SIG-M5 (cell line): ENCODE measurements around the gene MEGF8.

Source experiments
- DNase-seq: peaks from one replicate; lab custom pipeline; 2025; lab: John Stamatoyannopoulos, UW

Gene MEGF8

DNA sequence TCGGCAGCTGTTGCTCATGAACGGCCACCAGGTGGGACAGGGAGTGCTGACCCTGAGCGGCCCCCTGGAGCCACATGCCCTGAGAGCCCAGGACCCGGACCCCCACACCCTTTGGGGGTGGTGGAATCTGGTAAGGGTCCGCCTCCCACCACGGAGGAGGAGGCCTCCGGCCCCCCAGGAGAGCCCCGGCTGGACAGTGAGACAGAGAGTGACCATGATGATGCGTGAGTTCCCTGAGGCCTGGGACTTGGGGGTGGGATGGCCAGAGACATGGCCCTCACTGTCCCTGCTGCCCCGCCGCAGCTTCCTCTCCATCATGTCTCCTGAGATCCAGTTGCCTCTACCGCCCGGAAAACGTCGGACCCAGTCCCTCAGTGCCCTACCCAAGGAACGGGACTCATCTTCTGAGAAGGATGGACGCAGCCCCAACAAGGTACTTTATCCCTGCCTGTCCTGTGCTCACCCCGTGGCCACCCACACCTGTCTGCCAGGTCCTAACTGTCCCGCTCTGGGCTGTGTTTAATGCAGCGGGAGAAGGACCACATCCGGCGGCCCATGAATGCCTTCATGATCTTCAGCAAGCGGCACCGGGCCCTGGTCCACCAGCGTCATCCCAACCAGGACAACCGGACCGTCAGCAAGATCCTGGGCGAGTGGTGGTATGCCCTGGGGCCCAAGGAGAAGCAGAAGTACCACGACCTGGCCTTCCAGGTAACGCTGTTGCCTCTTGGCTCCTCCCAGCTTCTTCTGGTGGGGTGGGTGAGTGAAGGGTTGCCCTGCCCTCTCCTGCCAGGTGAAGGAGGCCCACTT is 38.2 kb upstream of the MEGF8 start:
- DNase-seq = no peak

GRCh38 chr19:42287827-42288107 is 37.7 kb upstream of the MEGF8 start:
- DNase-seq = no peak

DNA sequence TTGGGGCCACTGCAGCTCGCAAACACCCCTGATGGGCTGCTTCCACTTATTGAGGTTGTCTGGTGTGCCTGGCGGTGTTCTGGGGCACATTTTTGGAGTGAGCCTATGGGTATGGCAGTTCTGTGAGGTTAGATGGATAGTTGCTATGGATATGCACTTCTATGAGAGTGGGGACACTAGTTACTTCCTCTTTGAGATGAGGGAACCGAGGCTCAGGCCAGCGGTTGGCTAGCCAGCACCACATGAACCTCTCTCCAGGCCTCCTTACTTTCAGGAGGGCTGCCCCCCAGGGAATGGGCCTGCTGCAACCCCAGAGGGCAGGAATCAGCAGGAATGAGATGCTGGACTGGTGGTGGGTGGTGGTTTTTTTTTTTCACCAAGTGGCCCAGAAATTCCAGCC is 37.0 kb upstream of the MEGF8 start:
- no peak for DNase-seq

DNA sequence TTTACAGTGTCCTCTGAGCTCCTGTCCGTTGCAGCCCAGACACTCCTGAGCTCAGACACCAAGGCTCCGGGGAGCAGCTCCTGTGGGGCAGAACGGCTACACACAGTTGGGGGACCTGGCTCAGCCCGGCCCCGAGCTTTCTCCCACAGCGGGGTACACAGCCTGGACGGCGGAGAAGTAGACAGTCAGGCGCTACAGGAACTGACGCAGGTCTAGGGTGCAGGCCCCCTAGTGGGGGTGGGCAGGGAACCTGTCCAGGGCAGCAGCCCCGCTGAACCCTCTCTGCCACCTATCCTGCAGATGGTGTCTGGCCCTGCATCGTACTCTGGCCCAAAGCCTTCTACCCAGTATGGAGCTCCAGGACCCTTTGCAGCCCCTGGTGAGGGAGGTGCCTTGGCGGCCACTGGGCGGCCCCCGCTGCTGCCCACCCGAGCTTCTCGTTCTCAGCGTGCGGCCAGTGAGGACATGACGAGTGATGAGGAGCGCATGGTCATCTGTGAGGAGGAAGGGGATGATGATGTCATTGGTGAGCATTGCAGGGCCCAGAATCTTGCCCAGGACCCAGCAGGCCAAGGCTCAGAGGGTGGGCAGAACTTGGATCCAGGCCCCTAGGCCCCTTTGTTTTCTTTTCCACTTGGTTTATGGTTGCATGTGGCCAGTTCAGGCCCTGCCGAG is 36.4 kb upstream of the MEGF8 start:
- DNase-seq = no peak

DNA sequence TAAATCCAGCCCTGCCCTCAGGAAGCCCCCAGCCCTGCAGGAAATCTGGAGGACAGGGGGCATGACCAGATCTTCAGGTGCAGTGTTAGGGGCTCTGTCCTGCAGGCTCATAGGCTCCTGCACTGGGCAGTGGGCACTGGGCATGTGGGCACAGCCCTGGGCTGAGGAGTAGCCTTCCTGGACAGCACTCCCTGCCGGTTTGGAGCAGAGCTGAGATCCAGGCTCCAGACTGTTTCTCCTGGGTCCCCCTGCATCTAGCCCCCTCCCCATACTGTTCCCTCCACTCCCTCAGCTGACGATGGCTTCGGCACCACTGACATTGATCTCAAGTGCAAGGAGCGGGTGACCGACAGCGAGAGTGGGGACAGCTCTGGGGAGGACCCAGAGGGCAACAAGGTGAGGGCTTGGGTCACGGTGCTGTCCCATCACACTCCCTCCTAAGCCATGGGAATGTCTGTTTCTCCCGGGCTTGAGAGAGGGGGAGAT is 35.8 kb upstream of the MEGF8 start:
- DNase-seq = no peak

GRCh38 chr19:42290136-42290522 is 35.3 kb upstream of the MEGF8 start:
- no peak for DNase-seq

DNA sequence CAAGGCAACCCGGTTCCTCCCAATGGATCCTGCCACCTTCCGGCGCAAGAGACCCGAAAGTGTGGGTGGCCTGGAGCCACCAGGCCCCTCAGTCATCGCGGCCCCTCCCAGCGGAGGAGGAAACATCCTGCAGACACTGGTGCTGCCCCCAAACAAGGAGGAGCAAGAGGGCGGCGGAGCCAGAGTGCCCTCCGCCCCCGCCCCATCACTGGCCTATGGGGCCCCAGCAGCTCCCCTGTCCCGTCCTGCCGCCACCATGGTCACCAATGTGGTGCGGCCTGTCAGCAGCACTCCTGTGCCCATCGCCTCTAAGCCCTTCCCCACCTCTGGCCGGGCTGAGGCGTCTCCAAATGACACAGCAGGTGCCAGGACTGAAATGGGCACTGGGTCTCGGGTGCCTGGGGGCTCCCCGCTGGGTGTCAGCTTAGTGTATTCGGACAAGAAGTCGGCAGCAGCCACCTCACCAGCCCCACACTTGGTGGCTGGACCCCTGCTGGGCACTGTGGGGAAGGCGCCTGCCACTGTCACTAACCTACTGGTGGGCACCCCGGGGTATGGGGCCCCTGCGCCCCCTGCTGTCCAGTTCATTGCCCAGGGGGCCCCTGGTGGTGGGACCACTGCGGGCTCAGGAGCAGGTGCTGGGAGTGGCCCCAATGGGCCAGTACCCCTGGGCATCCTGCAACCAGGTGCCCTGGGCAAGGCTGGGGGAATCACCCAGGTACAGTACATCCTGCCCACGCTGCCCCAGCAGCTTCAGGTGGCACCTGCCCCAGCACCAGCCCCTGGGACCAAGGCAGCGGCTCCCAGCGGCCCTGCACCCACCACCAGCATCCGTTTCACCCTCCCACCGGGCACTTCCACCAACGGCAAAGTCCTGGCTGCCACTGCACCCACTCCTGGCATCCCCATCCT is 34.7 kb upstream of the MEGF8 start:
- DNase-seq = no peak

DNA sequence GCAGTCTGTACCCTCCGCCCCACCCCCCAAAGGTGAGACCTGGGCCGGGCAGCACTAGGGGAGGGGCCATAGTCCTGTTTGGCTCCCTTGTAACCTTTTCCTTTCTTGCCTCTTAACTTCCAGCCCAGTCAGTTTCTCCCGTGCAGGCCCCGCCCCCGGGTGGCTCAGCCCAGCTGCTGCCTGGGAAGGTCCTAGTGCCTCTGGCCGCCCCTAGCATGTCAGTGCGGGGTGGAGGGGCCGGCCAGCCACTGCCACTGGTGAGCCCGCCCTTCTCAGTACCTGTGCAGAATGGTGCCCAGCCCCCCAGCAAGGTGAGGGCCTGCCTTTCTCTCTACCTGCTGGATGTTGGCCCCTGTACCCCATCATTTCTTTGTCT is 34.0 kb upstream of the MEGF8 start:
- no peak for DNase-seq

DNA sequence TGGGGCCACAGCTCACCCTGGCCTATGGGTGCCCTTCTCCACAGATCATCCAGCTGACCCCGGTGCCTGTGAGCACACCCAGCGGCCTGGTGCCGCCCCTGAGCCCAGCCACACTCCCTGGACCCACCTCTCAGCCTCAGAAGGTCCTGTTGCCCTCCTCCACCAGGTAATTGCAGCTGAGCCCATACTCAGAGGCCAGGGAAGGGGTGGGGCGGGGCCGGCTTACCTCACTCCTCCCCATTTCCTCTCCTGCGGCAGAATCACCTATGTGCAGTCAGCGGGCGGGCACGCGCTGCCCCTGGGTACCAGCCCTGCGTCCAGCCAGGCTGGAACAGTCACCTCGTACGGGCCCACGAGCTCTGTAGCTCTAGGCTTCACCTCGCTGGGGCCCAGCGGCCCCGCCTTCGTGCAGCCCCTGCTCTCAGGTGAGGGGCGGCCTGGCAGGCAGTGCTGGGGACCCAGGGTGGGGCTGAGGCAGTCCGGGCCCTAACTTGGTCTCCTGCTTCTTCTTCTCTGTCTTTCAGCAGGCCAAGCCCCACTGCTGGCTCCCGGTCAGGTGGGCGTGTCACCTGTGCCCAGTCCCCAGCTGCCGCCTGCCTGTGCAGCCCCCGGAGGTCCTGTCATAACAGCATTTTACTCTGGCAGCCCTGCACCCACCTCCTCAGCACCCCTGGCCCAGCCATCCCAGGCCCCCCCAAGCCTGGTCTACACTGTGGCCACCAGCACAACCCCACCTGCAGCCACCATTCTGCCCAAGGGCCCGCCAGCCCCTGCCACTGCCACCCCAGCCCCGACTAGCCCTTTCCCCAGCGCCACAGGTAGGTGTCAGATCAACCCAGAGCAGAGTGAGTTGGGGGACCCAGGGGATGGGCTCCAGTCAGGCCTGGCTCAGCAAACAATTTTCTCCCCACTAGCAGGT is 33.1 kb upstream of the MEGF8 start:
- no peak for DNase-seq

DNA sequence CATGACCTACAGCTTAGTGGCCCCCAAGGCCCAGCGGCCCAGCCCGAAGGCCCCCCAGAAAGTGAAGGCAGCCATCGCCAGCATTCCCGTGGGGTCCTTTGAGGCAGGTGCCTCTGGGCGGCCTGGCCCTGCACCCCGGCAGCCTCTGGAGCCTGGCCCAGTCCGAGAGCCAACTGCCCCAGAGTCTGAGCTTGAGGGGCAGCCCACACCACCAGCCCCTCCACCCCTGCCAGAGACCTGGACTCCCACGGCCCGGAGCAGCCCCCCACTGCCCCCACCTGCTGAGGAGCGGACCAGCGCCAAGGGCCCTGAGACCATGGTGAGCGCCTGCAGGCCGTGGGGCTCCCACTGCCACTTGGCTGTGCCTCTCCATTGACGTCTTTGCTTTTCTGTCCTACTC is 32.5 kb upstream of the MEGF8 start:
- DNase-seq = no peak

DNA sequence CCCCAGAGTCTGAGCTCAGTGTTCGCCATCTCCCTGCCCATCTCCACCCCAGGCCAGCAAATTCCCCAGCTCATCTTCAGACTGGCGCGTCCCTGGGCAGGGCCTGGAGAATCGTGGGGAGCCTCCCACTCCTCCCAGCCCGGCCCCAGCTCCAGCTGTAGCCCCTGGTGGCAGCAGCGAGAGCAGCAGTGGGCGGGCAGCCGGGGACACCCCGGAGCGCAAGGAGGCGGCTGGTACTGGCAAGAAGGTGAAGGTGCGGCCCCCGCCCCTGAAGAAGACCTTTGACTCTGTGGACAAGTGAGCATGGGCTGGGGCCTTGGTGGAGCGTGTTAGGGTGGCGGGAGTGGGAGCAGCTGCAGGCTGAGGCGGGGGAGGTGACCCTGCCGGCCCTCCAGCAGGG is 31.9 kb upstream of the MEGF8 start:
- no peak for DNase-seq

- DNase-seq = no peak
Measured at GRCh38 chr19:42293948-42294347, 31.5 kb upstream of the MEGF8 start.

GRCh38 chr19:42294471-42295137 is 30.8 kb upstream of the MEGF8 start:
- no peak for DNase-seq

DNA sequence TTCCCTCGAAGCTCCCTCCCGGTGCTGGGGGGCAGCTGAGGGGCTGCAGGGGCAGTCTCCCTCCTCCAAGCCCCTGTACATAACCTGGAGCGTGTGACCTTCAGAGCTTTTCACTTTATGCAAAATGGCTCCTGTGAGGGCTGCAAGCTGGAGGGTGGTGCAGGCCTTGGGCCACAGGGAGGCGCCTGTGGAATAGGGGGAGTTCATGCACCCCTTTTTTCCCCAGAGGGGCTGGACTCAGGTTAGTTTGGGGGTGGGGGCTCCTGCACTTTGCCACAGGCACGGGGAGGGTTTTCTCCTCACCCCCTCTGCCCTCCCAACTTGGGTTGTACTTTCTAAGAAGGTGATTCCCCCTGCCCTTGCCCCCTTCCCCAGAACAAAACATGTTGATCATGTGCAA is 30.1 kb upstream of the MEGF8 start:
- DNase-seq = no peak

GRCh38 chr19:42295831-42296525 is 29.5 kb upstream of the MEGF8 start:
- DNase-seq = no peak

DNA sequence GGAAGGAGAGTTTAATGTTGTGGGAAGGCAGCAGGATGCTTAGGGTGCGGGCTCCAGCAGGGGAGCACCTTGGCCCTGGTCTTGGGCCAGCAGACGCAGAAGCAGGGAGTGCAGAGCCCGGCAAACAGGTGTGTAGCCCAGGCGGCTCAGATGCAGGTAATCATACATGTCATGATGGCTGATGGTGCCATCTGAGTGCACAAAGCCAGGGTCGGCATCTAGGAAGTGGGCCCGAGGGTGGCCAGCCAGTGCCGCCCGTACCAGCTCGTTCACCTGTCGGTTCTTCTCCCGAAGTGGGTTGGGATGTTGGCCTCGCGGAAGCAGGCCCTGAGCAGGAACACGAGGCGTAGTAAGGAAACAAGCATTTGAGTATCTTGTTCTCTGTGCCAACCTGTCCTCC is 28.4 kb upstream of the MEGF8 start:
- no peak for DNase-seq

- no peak for DNase-seq
Measured at GRCh38 chr19:42301646-42302203, 23.7 kb upstream of the MEGF8 start, which contains the start of gene PRR19. PRR19 (plus strand) TSS chr19:42302132; CDS start chr19:42309585, 7,453 bp downstream.

DNA sequence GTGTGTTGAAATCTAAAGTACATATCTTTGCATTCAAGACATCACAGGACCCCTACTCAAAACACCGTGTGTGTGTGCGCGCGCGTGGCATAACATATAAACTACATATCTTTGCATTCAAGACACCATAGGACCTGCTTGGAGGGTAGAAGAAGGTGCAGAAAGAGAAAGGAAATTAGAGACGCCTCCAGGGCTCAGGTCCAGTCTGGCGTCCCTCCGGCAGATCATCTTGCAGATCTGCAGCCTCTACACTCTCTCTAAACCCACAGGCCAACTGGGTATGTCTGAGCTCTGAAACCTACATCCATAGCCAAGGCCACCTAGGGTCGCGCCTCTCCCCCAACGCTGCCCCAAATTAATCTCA is 22.4 kb upstream of the MEGF8 start:
- DNase-seq = no peak

- no peak for DNase-seq
Measured at GRCh38 chr19:42303876-42304275, 21.6 kb upstream of the MEGF8 start.

DNA sequence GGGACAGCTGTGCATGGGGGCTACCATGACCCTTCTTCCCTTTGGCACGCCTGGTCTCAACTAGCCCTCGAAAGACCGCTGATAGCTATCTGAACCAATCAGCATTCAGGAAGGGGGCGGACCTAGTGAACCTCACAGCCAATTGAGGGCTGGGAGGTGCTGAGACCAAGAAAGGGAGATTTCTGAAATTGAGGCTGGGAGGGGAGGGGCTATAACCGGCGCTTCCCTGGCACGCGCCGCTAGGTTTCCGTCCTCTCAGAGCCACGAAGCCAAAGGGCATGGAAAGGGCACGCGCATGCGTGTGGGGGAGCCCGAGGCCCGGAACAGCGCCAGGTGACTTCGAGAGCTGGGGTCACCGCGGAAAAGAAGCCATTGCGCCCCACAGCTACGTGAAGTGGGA is 18.8 kb upstream of the MEGF8 start:
- DNase-seq = no peak
